Suprapubic skin (tissue), 4 donors: ENCODE data around the gene OS9. TPM values are rescaled to one million over a fixed set of nuclear protein-coding genes. Genes with fewer than 3 reads are reported as not detected.

ENCODE experiments used
- DNase-seq, 2 donors: peaks; one replicate each; pipeline ENCODE4 v3.0.0-alpha.2; 2019; ENCODE audit warnings: low spot score in 2 of 2
- H3K27ac ChIP-seq: fragments of 200-600 bp; sonication (generic); one replicate; pipeline ENCODE4 v1.5.1; 2019
- H3K27me3 ChIP-seq: fragments of 200-600 bp; sonication (generic); one replicate; pipeline ENCODE4 v1.5.1; 2019
- H3K36me3 ChIP-seq: fragments of 200-600 bp; sonication (generic); one replicate; pipeline ENCODE4 v1.5.1; 2019
- H3K4me1 ChIP-seq: fragments of 200-600 bp; sonication (generic); one replicate; pipeline ENCODE4 v1.5.1; 2019
- H3K4me3 ChIP-seq: fragments of 200-600 bp; sonication (generic); one replicate; pipeline ENCODE4 v1.5.1; 2019; ENCODE audit warnings: mild to moderate bottlenecking
- H3K9me3 ChIP-seq: fragments of 200-600 bp; sonication (generic); one replicate; pipeline ENCODE4 v1.5.1; 2019
- CTCF ChIP-seq, 2 donors: fragments of 200-600 bp in 1 of 2; fragments of 450-650 bp in 1 of 2; sonication (generic) in 1 of 2; IDR thresholded peaks; one replicate each; pipeline ENCODE4 v1.5.1; 2016 to 2019; ENCODE audit warnings: antibody characterized with exemption in 2 of 2, mild to moderate bottlenecking in 1 of 2, moderate library complexity in 1 of 2
- EP300 ChIP-seq: sonication (generic); formaldehyde crosslinking; IDR thresholded peaks from one replicate; pipeline ENCODE4 v1.6.1; 2017; ENCODE audit warnings: antibody characterized with exemption
- POLR2A ChIP-seq, 2 donors: fragments of 450-650 bp; IDR thresholded peaks; one replicate each; pipeline ENCODE4 v1.6.1; 2017; ENCODE audit warnings: antibody characterized with exemption in 2 of 2, mild to moderate bottlenecking in 2 of 2, moderate library complexity in 2 of 2
- POLR2AphosphoS5 ChIP-seq, 3 donors: sonication (generic); formaldehyde crosslinking; IDR thresholded peaks; one replicate each; pipeline ENCODE4 v1.6.1; 2017; ENCODE audit warnings: antibody characterized with exemption in 3 of 3
- WGBS: methylation state at CpG from one replicate; pipeline ENCODE4 v1.1.5; 2018; 5-methylcytosine and 5-hydroxymethylcytosine counted together
- total RNA-seq, 4 donors: library from RNA; depleted of rRNA; stranded (reverse); fragments of >200 nt; gene quantifications; one replicate each; pipeline ENCODE4 v1.1.0, GENCODE V29; 2016

The OS9 gene
- total RNA-seq, 4 donors from 2014 or later: 165 to 282 (median 236) TPM

DNA sequence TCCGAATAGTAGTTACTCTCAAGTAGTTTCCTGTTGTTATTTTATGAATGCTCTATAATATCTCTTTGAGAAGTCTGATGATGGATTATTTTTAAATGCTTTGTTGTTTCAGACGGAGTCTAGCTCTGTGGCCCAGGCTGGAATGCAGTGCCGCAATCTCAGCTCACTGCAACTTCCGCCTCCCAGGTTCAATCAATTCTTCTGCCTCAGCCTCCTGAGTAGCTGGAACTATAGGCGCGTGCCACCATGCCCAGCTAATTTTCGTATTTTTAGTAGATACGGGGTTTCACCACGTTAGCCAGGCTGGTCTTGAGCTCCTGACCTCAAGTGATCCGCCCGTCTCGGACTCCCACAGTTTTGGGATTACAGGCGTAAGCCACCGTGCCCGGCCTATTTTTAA is 1.4 kb upstream of the OS9 start:
- H3K27ac ChIP-seq: no peak overlapping the region
- H3K36me3 ChIP-seq: peaks cover 19% of the 10 kb centered on the region
- no peak for TF ChIP-seq CTCF (IDR thresholded peaks at IDR 0.05)
- TF ChIP-seq EP300: no peak
- TF ChIP-seq POLR2A (IDR thresholded peaks at IDR 0.05): no peak
- TF ChIP-seq POLR2AphosphoS5 (IDR thresholded peaks at IDR 0.05): no peak
- H3K4me3 ChIP-seq: no peak overlapping the region
- H3K27me3 ChIP-seq: peaks cover 16% of the 10 kb centered on the region
- H3K4me1 ChIP-seq: peaks cover 13% of the 10 kb centered on the region
- no peak for DNase-seq
- WGBS: 91% methylated on average over 15 of the region's 15 CpGs
- no peaks in the 10 kb centered on the region for H3K9me3 ChIP-seq

- TF ChIP-seq POLR2AphosphoS5 (IDR thresholded peaks at IDR 0.05) (no peak), POLR2A (IDR thresholded peaks at IDR 0.05) (no peak), CTCF (IDR thresholded peaks at IDR 0.05) (no peak), EP300 (no peak)
- H3K27me3 ChIP-seq: peaks cover 9% of the 10 kb centered on the region
- 57% methylated on average over 10 of the region's 10 CpGs for WGBS
- peak overlapping the region; percentile 86 for H3K4me3 ChIP-seq
- H3K4me1 ChIP-seq: peaks cover 13% of the 10 kb centered on the region
- no peak overlapping the region for H3K27ac ChIP-seq
- peaks cover 23% of the 10 kb centered on the region for H3K36me3 ChIP-seq
- peak in 1 of 2 donors; percentile 64 for DNase-seq
- H3K9me3 ChIP-seq: no peaks in the 10 kb centered on the region
Measured at GRCh38 chr12:57693317-57693658, 644 bp upstream of the OS9 start.

DNA sequence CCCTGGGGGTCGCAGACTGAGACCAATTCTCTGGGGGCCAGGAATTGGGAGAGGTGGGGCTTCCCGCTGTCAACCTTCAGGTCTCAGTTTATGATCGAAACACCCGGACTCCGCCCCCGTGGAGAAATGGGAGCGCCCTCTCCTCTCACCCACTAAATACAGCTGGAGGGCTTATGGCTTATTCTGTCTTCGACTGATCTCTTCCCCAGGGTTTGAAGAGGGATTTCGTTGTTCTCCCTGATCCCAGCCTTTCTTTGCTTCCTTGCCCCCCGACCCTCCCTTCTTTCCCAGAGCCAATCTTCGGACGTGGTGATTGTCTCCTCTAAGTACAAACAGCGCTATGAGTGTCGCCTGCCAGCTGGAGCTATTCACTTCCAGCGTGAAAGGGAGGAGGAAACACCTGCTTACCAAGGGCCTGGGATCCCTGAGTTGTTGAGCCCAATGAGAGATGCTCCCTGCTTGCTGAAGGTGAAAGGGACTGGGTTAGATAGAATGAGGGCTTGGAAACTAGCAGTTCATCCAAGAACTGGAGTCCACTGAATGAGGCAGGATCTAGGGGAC is 607 bp downstream of the OS9 start:
- Histone ChIP-seq H3K9me3 (no peaks in the 10 kb centered on the region), H3K4me3 (peak overlapping the region; percentile 86), H3K4me1 (peaks cover 13% of the 10 kb centered on the region), H3K27ac (peak overlapping the region; percentile 78), H3K36me3 (peaks cover 32% of the 10 kb centered on the region), H3K27me3 (peaks cover 2% of the 10 kb centered on the region)
- DNase-seq: no peak
- WGBS: 0% methylated on average over 15 of the region's 15 CpGs
- TF ChIP-seq POLR2AphosphoS5 (IDR thresholded peaks at IDR 0.05): no peak
- TF ChIP-seq POLR2A (IDR thresholded peaks at IDR 0.05): no peak
- no peak for TF ChIP-seq CTCF (IDR thresholded peaks at IDR 0.05)
- no peak for TF ChIP-seq EP300

- TF ChIP-seq POLR2A (IDR thresholded peaks at IDR 0.05) (no peak), CTCF (IDR thresholded peaks at IDR 0.05) (no peak)
- H3K4me3 ChIP-seq: no peak overlapping the region
- no peak for DNase-seq
- peaks cover 13% of the 10 kb centered on the region for H3K4me1 ChIP-seq
- 89% methylated on average over 9 of the region's 11 CpGs for WGBS
- H3K27ac ChIP-seq: no peak overlapping the region
- no peaks in the 10 kb centered on the region for H3K27me3 ChIP-seq
- no peaks in the 10 kb centered on the region for H3K9me3 ChIP-seq
- H3K36me3 ChIP-seq: peaks cover 32% of the 10 kb centered on the region
Measured at GRCh38 chr12:57695770-57696432, 2.0 kb downstream of the OS9 start.

DNA sequence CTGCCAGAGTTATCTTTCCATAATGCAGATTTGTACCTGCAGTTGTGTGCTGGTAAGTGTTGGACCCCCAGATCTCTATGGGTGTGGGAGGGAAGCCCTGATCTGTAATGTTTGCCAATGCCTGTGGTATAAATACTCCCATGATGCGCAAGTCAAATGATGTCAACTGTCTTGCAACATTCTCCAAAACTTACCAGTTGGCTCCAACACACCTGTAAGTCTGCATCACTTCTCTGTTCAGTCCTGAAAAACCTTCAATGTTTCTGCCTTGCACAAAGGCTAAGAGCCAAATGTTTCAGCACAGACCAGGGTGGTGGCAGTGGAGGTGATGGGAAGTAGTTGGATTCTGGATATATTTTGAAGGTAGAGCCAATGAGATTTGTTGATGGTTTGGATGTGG is 3.1 kb downstream of the OS9 start:
- H3K27ac ChIP-seq: no peak overlapping the region
- no peaks in the 10 kb centered on the region for H3K9me3 ChIP-seq
- no peak for DNase-seq
- H3K27me3 ChIP-seq: no peaks in the 10 kb centered on the region
- 100% methylated on average over 1 of the region's 1 CpG for WGBS
- no peak overlapping the region for H3K4me3 ChIP-seq
- H3K4me1 ChIP-seq: peaks cover 13% of the 10 kb centered on the region
- TF ChIP-seq POLR2A (IDR thresholded peaks at IDR 0.05) (no peak), POLR2AphosphoS5 (IDR thresholded peaks at IDR 0.05) (no peak), CTCF (IDR thresholded peaks at IDR 0.05) (no peak), EP300 (no peak)
- H3K36me3 ChIP-seq: peaks cover 37% of the 10 kb centered on the region
